ENCODE results near the gene RAD51B.

The RAD51B gene

GRCh38 chr14:68675233-68675577 is 855.6 kb downstream of the RAD51B start:
- H3K4me3 ChIP-seq (ENCODE audit: low read depth, low read length), result no peak overlapping the region
- no peak for TF ChIP-seq CTCF (IDR thresholded peaks at IDR 0.05; ENCODE audit: insufficient read depth, low read depth, low read length, missing control alignments)
- DNase-seq (ENCODE audit: low read depth), result no peak

- TF ChIP-seq CTCF (IDR thresholded peaks at IDR 0.05; ENCODE audit: insufficient read depth, low read depth, low read length, missing control alignments), result no peak
- H3K4me3 ChIP-seq (ENCODE audit: low read depth, low read length), result no peak overlapping the region
- DNase-seq (ENCODE audit: low read depth), result no peak
These were observed 856.9 kb downstream of the RAD51B start for GRCh38 chr14:68676511-68676943.

DNA sequence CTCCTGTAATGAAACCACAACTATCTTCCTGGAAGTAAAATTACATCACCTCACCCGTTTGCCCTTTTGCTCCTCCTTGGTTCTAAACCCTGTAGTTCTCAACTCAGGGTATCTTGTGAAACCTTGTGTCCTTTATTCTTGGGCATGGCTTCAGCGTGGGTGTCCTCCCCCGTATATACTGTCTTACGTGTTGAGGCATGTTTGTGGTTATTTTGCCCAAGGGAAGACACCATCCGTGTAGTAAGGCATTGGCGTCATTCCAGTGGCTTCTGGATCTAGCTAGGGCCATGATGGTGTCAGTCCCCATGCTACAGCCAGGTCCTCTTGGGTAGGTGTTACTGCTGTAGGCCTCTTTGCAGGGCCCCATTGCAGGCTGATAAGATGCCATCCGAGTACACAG is 857.9 kb downstream of the RAD51B start:
- no peak overlapping the region for H3K4me3 ChIP-seq (ENCODE audit: low read depth, low read length)
- TF ChIP-seq CTCF (IDR thresholded peaks at IDR 0.05; ENCODE audit: insufficient read depth, low read depth, low read length, missing control alignments), result no peak

DNA sequence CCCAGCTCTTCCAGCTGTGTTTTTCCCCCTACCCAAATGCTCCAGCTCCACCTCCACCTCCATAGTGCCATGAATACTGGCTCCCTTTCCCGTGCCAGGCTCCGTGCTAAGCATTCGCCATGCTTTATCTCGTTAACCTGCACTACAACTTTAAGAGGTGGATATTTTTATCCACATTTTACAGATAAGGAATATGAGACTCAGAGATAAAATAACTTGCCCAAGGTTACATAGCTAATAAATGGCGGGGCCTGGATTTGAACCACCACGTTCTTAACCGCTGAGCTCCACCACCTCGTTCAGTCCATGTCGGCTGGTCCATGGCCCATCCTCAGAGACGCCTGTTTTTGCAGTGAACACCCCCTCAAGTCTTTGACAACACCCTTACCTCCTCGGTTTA is 858.3 kb downstream of the RAD51B start:
- H3K4me3 ChIP-seq (ENCODE audit: low read depth, low read length), result no peak overlapping the region
- DNase-seq (ENCODE audit: low read depth), result no peak
- no peak for TF ChIP-seq CTCF (IDR thresholded peaks at IDR 0.05; ENCODE audit: insufficient read depth, low read depth, low read length, missing control alignments)

More for the DNA sequence above, 857.9 kb downstream of the RAD51B start:
- DNase-seq (ENCODE audit: low read depth), result no peak

DNA sequence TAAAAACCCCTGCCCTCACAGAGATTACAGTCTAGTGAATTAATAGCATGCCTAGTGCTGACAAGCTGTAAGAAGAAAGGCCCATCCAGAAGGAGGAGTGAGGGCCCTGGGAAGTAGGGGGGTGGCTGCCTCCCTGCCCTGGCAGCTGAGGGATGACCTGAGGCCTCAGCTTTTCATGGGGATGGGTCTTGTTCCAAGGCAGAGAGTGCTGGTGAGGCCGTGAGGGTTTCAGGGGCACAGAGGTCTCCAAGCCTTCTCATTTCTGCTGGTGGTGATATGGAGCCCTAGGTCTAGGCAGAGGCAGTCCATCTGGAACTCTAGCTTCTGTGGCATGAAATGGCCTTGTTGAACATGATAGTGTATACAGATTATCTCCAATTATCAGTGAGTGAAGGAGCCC is 858.9 kb downstream of the RAD51B start:
- TF ChIP-seq CTCF (IDR thresholded peaks at IDR 0.05; ENCODE audit: insufficient read depth, low read depth, low read length, missing control alignments), result no peak
- no peak for DNase-seq (ENCODE audit: low read depth)
- no peak overlapping the region for H3K4me3 ChIP-seq (ENCODE audit: low read depth, low read length)

DNA sequence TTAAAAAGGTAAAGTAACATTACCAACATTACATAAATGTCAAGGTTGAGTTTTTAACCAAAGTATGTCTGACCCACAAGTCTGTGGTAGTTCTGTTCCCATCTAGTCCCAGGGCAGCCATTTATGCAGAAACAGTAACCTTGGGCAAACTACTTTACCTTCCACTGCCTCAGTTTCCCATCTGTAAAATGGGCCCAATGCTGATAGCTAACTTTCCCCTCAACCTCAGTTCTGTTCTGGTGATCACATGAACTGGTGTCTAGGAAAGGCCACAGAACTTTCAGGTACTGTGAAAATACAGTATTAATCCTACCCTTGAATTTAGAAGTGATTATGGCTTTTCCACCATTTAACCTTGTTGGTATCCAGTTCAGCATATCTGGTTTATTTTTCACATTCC is 859.7 kb downstream of the RAD51B start:
- no peak for DNase-seq (ENCODE audit: low read depth)
- TF ChIP-seq CTCF (IDR thresholded peaks at IDR 0.05; ENCODE audit: insufficient read depth, low read depth, low read length, missing control alignments), result no peak
- no peak overlapping the region for H3K4me3 ChIP-seq (ENCODE audit: low read depth, low read length)

GRCh38 chr14:68679746-68680467 is 860.3 kb downstream of the RAD51B start:
- no peak for DNase-seq (ENCODE audit: low read depth)

More at GRCh38 chr14:68679746-68680467, 860.3 kb downstream of the RAD51B start:
- no peak for TF ChIP-seq CTCF (IDR thresholded peaks at IDR 0.05; ENCODE audit: insufficient read depth, low read depth, low read length, missing control alignments)
- H3K4me3 ChIP-seq (ENCODE audit: low read depth, low read length), result no peak overlapping the region

Data from GM12865 (cell line).